Right forelimb (tissue), 1 donor: Measurements from ENCODE around the gene CSNK1G3.
A peak's percentile ranks its signal among the peaks of the same experiment; 100 is the strongest.
"Not testable (repeated sequence)": the region's sequence is repeated elsewhere in the genome, so short reads cannot be mapped to it uniquely, and the experiment has no call there.

Experiments
- DNase-seq: peaks from one replicate; pipeline ENCODE4 v3.0.0-alpha.2; 2018

Gene CSNK1G3

GRCh38 chr5:123511648-123512605, at the start of gene CSNK1G3:
Gene CSNK1G3 (plus strand): TSS chr5:123512177. CDS start chr5:123545664, 33,487 bp downstream.
- DNase-seq: peak; percentile 95

- not testable (repeated sequence) for DNase-seq
Observed at GRCh38 chr5:123466839-123467238, 45.1 kb upstream of the CSNK1G3 start.

- no peak for DNase-seq
Observed at GRCh38 chr5:123471385-123471784, 40.6 kb upstream of the CSNK1G3 start.

- no peak for DNase-seq
Observed at GRCh38 chr5:123472150-123472924, 39.6 kb upstream of the CSNK1G3 start.

DNA sequence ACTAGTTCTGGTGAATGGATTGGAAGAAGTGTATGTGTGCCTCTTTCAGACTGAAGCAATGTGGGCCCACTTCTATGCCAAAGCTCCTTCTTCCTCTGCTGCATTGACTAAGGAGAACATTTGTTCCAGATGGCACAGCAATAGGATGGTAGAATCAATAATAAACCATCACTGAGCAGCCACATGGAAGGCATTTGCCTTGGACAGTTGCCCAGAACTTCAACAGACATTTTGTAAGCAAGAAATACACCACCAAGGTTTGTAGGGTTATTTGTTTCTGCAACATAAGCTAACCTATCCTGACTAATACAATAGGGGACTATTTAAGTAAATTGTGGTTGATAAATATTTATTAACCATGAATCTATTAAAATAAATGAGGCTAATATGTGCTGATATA, 37.7 kb upstream of the CSNK1G3 start:
- no peak for DNase-seq

DNA sequence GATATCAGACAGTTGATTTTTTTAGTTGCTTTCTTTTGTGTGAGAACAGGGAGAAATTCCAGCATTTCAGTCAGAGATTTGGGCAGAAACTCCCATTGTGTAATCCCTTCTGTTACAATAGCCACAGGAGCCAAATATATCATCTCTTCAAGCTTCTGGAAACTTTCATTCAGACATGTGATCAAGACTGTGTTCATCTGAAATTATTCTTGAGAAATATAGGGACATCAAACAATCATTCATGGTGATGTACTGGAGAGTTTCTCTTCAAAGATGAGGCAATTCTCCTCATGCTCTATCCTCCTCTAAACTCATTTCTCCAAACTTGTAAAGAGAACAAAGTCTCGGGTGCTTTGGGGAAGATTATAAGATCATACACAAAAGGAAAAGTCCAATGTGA, 35.2 kb upstream of the CSNK1G3 start:
- no peak for DNase-seq

GRCh38 chr5:123478546-123478945, 33.4 kb upstream of the CSNK1G3 start:
- no peak for DNase-seq

DNA sequence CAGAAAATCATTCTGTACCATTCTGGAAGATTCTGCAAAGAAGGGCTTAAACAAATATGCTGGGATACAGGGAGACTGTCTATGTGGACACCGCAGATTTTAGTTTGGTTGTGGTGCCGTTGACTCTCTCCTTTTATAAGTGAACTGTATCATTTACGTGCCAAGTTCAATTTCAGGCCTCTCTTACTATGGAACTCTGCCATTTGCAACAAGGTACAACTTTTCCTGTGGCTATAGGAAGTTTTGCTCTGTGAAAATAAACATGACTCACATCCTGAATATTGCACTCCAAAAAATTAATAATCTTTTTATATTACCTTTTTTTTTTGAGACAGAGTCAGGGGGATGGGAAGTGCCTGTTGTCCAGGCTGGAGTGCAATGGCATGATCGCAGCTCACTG, 29.7 kb upstream of the CSNK1G3 start:
- DNase-seq: no peak

GRCh38 chr5:123483446-123484077, 28.4 kb upstream of the CSNK1G3 start:
- no peak for DNase-seq

DNA sequence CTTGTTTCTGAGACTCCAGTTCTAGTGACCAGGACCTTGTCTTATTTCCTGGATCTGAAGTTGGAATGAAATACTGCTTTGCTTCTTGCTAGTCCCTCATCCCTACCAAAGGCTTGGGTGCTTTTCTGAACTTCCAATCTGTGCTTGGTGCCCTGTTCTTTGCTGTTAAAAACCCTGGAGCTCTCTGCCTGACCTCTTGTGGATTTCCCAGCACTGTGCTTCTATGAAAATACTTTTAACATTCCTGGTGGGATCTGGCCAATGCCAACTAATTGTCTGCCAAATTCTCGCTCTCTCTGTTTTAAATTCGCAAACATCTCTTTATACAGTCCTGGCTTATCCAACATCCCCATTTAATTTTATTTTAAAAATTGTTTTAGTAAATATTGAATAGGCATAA, 26.7 kb upstream of the CSNK1G3 start:
- DNase-seq: no peak

DNA sequence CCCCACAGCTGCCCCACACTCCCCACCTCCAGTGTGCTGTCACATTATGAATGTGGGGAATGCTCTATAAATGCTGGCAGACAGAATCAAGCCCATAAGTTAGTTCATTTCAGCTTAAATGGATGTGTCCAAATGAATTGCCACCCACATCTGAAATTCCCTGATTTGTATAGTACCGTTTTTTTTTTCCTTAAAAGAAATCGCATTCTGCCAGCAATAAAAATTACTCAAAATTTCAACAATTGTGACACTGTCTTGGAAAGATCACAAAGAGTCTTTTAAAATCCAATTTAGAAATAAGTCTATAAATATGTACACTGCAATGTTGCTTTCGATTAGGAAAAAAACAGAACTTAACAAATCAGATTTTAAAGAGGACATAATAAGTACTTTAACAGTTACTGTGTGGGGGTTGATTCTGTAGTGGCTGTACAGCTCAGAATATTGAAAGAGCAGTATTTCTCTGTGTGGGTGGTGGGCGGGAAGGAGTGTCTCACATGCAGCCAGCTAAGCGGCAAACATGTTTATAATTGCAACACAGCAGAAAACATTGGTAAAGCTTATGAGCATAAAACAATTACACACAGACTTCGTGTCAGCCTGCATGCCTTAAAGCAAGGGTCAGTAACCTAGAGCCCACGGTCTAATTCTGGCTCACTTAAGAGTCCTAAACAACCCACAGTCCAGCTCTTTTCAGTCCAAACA, 24.9 kb upstream of the CSNK1G3 start:
- DNase-seq: no peak

- no peak for DNase-seq
Observed at GRCh38 chr5:123490974-123491373, 21.0 kb upstream of the CSNK1G3 start.

GRCh38 chr5:123495211-123495610, 16.8 kb upstream of the CSNK1G3 start:
- DNase-seq: not testable (repeated sequence)

DNA sequence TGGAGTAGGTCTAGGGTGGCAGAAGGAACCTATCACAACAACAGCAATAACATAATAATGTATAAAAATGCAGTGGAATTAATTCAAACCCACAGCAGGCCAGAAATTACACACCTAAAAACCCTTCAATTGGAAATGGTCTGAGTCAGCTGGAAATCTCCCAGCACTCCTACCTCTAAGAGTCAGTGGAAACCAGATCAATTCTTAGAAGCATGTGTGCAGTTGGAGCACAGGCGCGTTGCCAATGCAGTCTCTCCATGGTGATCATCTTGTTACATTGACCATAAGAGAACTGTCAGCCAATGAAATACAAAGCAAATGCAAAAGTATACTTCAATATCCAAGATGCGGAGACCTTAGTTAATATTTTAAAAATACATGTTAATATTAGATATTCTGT, 15.1 kb upstream of the CSNK1G3 start:
- peak; percentile 58 for DNase-seq

DNA sequence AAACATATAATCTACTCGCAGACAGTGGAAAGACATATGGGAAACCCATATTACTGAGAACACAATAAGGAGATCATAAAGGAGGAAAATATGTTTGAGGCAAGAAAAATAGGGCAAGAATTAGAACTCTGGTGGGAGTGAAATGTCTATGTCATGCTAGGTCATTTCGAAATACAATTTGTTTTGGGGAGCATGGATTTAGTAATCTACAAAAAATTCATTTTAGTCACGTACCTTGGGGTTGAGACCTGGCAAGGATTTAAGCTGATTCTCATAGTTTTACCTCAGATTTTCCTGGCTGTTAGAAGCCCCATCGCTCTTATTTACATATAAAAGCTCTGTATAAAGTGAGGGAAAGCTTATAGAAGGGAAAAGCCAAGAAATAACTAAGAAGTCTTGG, 11.5 kb upstream of the CSNK1G3 start:
- no peak for DNase-seq

DNA sequence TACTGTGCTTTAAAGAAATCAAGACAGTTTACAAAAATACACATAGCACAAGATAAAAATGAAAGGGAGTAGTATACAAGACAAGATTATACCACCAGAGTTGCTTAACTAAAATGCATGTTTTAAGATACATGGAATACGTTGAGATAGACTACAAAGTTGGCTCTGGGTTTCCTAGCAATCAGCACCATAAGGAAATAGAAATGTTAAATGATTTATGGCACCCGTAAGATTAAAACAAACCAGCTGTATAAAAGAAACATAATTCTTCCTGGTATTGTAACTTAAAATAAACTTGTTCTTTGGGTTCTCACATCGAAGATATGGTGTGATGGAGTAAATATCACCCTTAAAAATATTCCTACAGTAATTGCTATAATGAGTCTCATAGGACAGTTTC, 9.9 kb upstream of the CSNK1G3 start:
- no peak for DNase-seq

DNA sequence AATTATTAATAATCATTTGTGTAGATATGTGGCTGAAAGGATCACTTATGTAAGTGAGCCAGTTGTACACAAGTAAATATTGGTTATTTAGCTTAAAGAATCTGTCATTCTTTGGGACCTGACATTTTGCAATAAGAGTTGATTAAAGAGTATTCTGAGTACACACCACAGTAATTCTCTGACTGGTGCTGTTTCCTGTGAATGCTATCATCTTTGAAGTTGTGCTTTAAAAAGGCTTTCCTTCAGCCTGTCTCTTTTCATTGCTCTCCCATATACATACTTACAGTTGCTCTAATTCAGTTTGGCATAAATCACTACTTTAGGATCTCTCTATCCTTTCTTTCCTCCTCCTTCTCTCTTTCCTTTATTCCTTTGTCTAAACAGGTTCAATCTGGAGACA, 8.7 kb upstream of the CSNK1G3 start:
- DNase-seq: no peak

- no peak for DNase-seq
Observed at GRCh38 chr5:123505633-123506032, 6.3 kb upstream of the CSNK1G3 start.

- DNase-seq: no peak
Observed at GRCh38 chr5:123508441-123508840, 3.5 kb upstream of the CSNK1G3 start.

DNA sequence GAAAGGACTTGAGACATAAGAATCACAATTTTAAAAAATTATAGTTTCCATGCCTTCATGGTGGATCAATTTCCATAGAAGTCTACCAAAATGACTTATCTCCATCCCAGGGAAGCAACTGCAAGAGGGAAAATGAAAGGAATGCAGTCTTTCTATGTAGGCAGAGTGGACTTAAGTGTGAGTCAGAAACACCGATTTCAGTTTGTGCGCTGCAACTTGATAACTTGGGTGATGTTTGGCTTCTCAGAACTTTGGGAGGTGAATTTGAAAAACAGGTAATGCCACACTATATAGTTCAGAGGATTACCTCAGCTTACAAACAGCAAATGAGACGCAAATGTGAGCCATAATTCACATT, 708 bp upstream of the CSNK1G3 start:
- no peak for DNase-seq

GRCh38 chr5:123512611-123513461, 859 bp downstream of the CSNK1G3 start:
- DNase-seq: peak; percentile 70
